Endothelial cell of umbilical vein (primary cell): ENCODE measurements around the gene NFATC2. TPM values are rescaled to one million over a fixed set of nuclear protein-coding genes. Genes with fewer than 3 reads are reported as not detected.

Experiments
- BruUV-seq: library from RNA; stranded (reverse); fragments of 400-500 nt; replicated peaks from 2 replicates; lab custom pipeline; 2021; lab: Mats Ljungman, UMichigan
- CTCF ChIA-PET: fragments of 300-600, 350-600 bp; sonication (Branson Sonifier 250); formaldehyde crosslinking; loops from one replicate; lab custom pipeline; 2021; ENCODE audit warnings: antibody characterized with exemption, inconsistent platforms; lab: Charles Lee
- POLR2A ChIA-PET: fragments of 300-600, 350-600 bp; sonication (Branson Sonifier 250); formaldehyde crosslinking; loops from one replicate; lab custom pipeline; 2021; ENCODE audit warnings: antibody characterized with exemption, inconsistent platforms; lab: Charles Lee
- DNase-seq: peaks from one replicate; pipeline ENCODE4 v3.0.0-alpha.2; 2011; ENCODE audit warnings: low read depth, low spot score
- FAIRE-seq: peaks from 2 replicates; lab custom pipeline; 2011; peaks lifted over from hg19 to GRCh38; lab: Jason Lieb, UNC
- H2AFZ ChIP-seq: 2 replicates; pipeline ENCODE4 v1.6.0; 2012; ENCODE audit warnings: low read depth, low read length, control low read depth, inconsistent platforms
- H3K27ac ChIP-seq: 2 replicates; pipeline ENCODE4 v1.5.1; 2011; ENCODE audit warnings: low read depth, mild to moderate bottlenecking, control low read depth, low read length, moderate library complexity; ENCODE audit not compliant: insufficient read depth
- H3K27me3 ChIP-seq, 2 experiments: 2 replicates each; pipeline versions ENCODE4 v1.6.0 to v1.6.1; 2011; ENCODE audit warnings: low read length in 2 of 2, mixed read lengths in 1 of 2; ENCODE audit not compliant: control insufficient read depth in 2 of 2, insufficient read depth in 2 of 2
- H3K36me3 ChIP-seq, 2 experiments: 2 replicates in 1 of 2; 3 replicates in 1 of 2; pipeline ENCODE4 v1.5.1; 2011; ENCODE audit warnings: low read length in 2 of 2, mild to moderate bottlenecking in 1 of 2, moderate library complexity in 1 of 2; ENCODE audit not compliant: control insufficient read depth in 2 of 2, insufficient read depth in 2 of 2; ENCODE audit errors: extremely low read depth in 1 of 2
- H3K4me1 ChIP-seq: 3 replicates; pipeline ENCODE4 v1.5.1; 2011; ENCODE audit warnings: mild to moderate bottlenecking, low read length; ENCODE audit not compliant: control insufficient read depth, insufficient read depth; ENCODE audit errors: extremely low read depth
- H3K4me2 ChIP-seq: 2 replicates; pipeline ENCODE4 v1.6.1; 2011; ENCODE audit warnings: low read length, control low read depth, mixed read lengths; ENCODE audit not compliant: insufficient read depth
- H3K4me3 ChIP-seq, 3 experiments: fragments of 200-600 bp in 1 of 3; sonication (generic), shearing (Covaris generic) in 1 of 3; replicated peaks in 1 of 3; 2 replicates each; pipeline ENCODE4 v1.5.1; 2011 to 2016; ENCODE audit warnings: control low read depth in 3 of 3, low read length in 3 of 3, mild to moderate bottlenecking in 2 of 3, inconsistent platforms in 1 of 3, low read depth in 1 of 3, moderate library complexity in 1 of 3; ENCODE audit not compliant: insufficient read depth in 1 of 3
- H3K79me2 ChIP-seq: 2 replicates; pipeline ENCODE4 v1.6.0; 2012; ENCODE audit warnings: low read length, inconsistent platforms; ENCODE audit not compliant: control insufficient read depth, insufficient read depth
- H3K9ac ChIP-seq: replicated peaks from 2 replicates; pipeline ENCODE3; 2011; ENCODE audit warnings: low read length, control low read depth; ENCODE audit not compliant: insufficient read depth; ENCODE audit errors: extremely low read depth
- H3K9me1 ChIP-seq: replicated peaks from 3 replicates; pipeline ENCODE4 v1.6.0; 2011; ENCODE audit warnings: mild to moderate bottlenecking, low read length; ENCODE audit not compliant: control insufficient read depth, insufficient read depth; ENCODE audit errors: extremely low read depth
- H3K9me3 ChIP-seq: replicated peaks from 2 replicates; pipeline ENCODE4 v1.5.1; 2012; ENCODE audit warnings: low read length, inconsistent platforms; ENCODE audit not compliant: control insufficient read depth, insufficient read depth
- H4K20me1 ChIP-seq: replicated peaks from 2 replicates; pipeline ENCODE3; 2011; ENCODE audit warnings: mild to moderate bottlenecking, low read length; ENCODE audit not compliant: control insufficient read depth, insufficient read depth; ENCODE audit errors: extremely low read depth
- CTCF ChIP-seq, 2 donors: IDR thresholded peaks; 1 replicate in 1 of 2; 2 replicates in 1 of 2; pipeline ENCODE4 v1.5.1; 2011; ENCODE audit warnings: low read length in 2 of 2, mild to moderate bottlenecking in 2 of 2, moderate library complexity in 2 of 2, control low read depth in 1 of 2, inconsistent platforms in 1 of 2, low read depth in 1 of 2; ENCODE audit not compliant: insufficient read depth in 1 of 2; ENCODE audit errors: extremely low read depth in 1 of 2
- EZH2 ChIP-seq: IDR thresholded peaks from 2 replicates; pipeline ENCODE4 v1.6.1; 2012; ENCODE audit warnings: borderline replicate concordance, low read depth, mild to moderate bottlenecking, moderate library complexity, low read length, inconsistent platforms; ENCODE audit not compliant: severe bottlenecking
- FOS ChIP-seq: IDR thresholded peaks from 2 replicates; pipeline ENCODE4 v1.6.1; 2011; ENCODE audit warnings: mild to moderate bottlenecking, low read length, moderate library complexity, borderline replicate concordance; ENCODE audit not compliant: insufficient read depth
- GATA2 ChIP-seq: IDR thresholded peaks from 2 replicates; pipeline ENCODE4 v1.7.0; 2011; ENCODE audit warnings: low read depth, mild to moderate bottlenecking, moderate library complexity, mixed read lengths, low read length; ENCODE audit not compliant: insufficient read length, insufficient read depth
- JUN ChIP-seq: IDR thresholded peaks from 2 replicates; pipeline ENCODE4 v1.6.1; 2011; ENCODE audit warnings: borderline replicate concordance, low read depth; ENCODE audit not compliant: insufficient read length, insufficient read depth
- MAX ChIP-seq: IDR thresholded peaks from 2 replicates; pipeline ENCODE4 v1.6.1; 2011; ENCODE audit not compliant: insufficient read depth, insufficient read length
- MYC ChIP-seq: IDR thresholded peaks from one replicate; pipeline ENCODE4 v1.6.1; 2011; ENCODE audit warnings: mild to moderate bottlenecking, low read depth, low read length
- POLR2A ChIP-seq: IDR thresholded peaks from 2 replicates; pipeline ENCODE4 v1.6.1; 2012; ENCODE audit warnings: low read depth, mild to moderate bottlenecking, control low read depth, low read length
- POLR2AphosphoS5 ChIP-seq: IDR thresholded peaks from 2 replicates; pipeline ENCODE4 v1.6.1; 2012; ENCODE audit warnings: low read depth, mild to moderate bottlenecking, control low read depth, low read length, moderate library complexity; ENCODE audit not compliant: insufficient read depth
- dilution Hi-C: fragments of 300-500 bp; cut with MboI; formaldehyde crosslinking; loops from one replicate; pipeline ENCODE4 v1.15.0; 2019; ENCODE audit warnings: low sequenced_read_pairs; ENCODE audit not compliant: extremely low pct_ligation_motif_present
- intact Hi-C: fragments of 100-400 bp; cut with micrococcal nuclease; formaldehyde crosslinking; loops from one replicate; pipeline ENCODE4 v1.10.0; 2022
- polyA plus RNA-seq, 4 experiments: library from polyadenylated mRNA; depleted of rRNA in 3 of 4; stranded (reverse) in 3 of 4; unstranded in 1 of 4; fragments of >200 nt; gene quantifications; 2 replicates each; pipeline versions ENCODE4 v1.2.1 to v1.2.3, GENCODE V29; 2011 to 2012; ENCODE audit warnings: missing spikeins in 1 of 4
- total RNA-seq: library from RNA; stranded (reverse); gene quantifications from 2 replicates; pipeline ENCODE4 v1.2.3, GENCODE V29; 2021

Gene NFATC2
- total and polyA plus RNA-seq, 2 donors (not counting 3 experiments of a cell fraction or from before 2014, with no cell fraction given), result 3.1 to 13.0 TPM

GRCh38 chr20:51386586-51386985 is 155.9 kb downstream of the NFATC2 start:
- no peaks in the 10 kb centered on the region for H3K9me3 ChIP-seq
- H3K4me3 ChIP-seq, result no peak overlapping the region
- TF ChIP-seq CTCF (IDR thresholded peaks at IDR 0.05; ENCODE audit: extremely low read depth in 1 of 2, insufficient read depth in 1 of 2, low read depth in 1 of 2, low read length in 2 of 2), result no peak
- TF ChIP-seq FOS, result no peak
- TF ChIP-seq EZH2, result no peak
- TF ChIP-seq POLR2AphosphoS5, result no peak
- TF ChIP-seq MYC, result no peak
- no peak for TF ChIP-seq GATA2
- TF ChIP-seq JUN, result no peak
- no peak for TF ChIP-seq POLR2A
- TF ChIP-seq MAX, result no peak
- BruUV-seq, result no TSS peak
- DNase-seq, result no peak
- no peaks in the 10 kb centered on the region for H4K20me1 ChIP-seq
- no peak overlapping the region for H3K27ac ChIP-seq
- intact Hi-C loops, result loop anchor here (1.0 to 5.0 kb wide), 3 partner anchors 106 to 209 kb away; partner anchors contain the start of gene NFATC2
- POLR2A ChIA-PET, result interaction anchor here (0.5 kb wide), 1 partner anchor 397 kb away, joined by 5 read pairs; no protein-coding TSS in a partner anchor
- peaks cover 63% of the 10 kb centered on the region for H3K4me1 ChIP-seq
- CTCF ChIA-PET, result interaction anchor here (0.9 to 4.0 kb wide), 34 partner anchors 9 to 399 kb away, joined by 3 to 139 read pairs (median 4); partner anchors contain the start of gene NFATC2
- H3K27me3 ChIP-seq, result no peaks in the 10 kb centered on the region
- no peaks in the 10 kb centered on the region for H3K36me3 ChIP-seq
- no peak overlapping the region for H3K9ac ChIP-seq
- FAIRE-seq, result no peak
- no peaks in the 10 kb centered on the region for H3K79me2 ChIP-seq
- no peak overlapping the region for H3K4me2 ChIP-seq
- dilution Hi-C loops, result no loop called here
- H3K9me1 ChIP-seq, result no peaks in the 10 kb centered on the region
- no peak overlapping the region for H2AFZ ChIP-seq
